Measurements from ENCODE around the gene EYS. TPM values are rescaled to one million over a fixed set of nuclear protein-coding genes. Genes with fewer than 3 reads are reported as not detected.

Gene EYS
- total RNA-seq, 1 donor from 2014 or later, result not detected

- H3K4me3 ChIP-seq (ENCODE audit: low read depth, low read length), result no peak overlapping the region
- TF ChIP-seq CTCF (IDR thresholded peaks at IDR 0.05; ENCODE audit: insufficient read depth, low read length, poor library complexity, severe bottlenecking), result no peak
- H3K27me3 ChIP-seq (ENCODE audit: control insufficient read depth, insufficient read depth, low read length), result no peaks in the 10 kb centered on the region
- no peaks in the 10 kb centered on the region for H3K36me3 ChIP-seq (ENCODE audit: control insufficient read depth, insufficient read depth, low read length)
- DNase-seq (ENCODE audit: low read depth), result no peak
Measured at GRCh38 chr6:64988148-64988547, 718.9 kb downstream of the EYS start.

DNA sequence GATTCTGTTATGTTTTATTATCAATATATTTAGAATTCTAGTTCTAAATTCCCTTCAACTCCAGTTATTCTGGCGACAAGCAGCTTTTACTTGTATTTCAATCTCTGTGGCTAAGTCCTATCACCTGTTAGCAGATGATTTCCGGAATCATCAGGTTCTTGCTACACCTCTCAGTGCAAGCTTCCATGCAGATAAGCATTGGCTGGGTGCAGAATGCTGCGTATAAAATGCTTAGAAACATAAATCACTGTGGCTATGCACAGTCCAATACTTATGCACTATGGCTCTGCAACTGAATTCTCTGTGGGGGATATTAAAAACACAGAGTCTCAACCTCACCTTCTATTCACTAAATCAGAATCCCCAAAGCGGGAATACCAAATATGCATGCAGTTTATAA lies 720.0 kb downstream of the EYS start:
- no peaks in the 10 kb centered on the region for H3K36me3 ChIP-seq (ENCODE audit: control insufficient read depth, insufficient read depth, low read length)
- no peak for TF ChIP-seq CTCF (IDR thresholded peaks at IDR 0.05; ENCODE audit: insufficient read depth, low read length, poor library complexity, severe bottlenecking)
- H3K27me3 ChIP-seq (ENCODE audit: control insufficient read depth, insufficient read depth, low read length), result no peaks in the 10 kb centered on the region
- no peak for DNase-seq (ENCODE audit: low read depth)
- H3K4me3 ChIP-seq (ENCODE audit: low read depth, low read length), result no peak overlapping the region

- no peaks in the 10 kb centered on the region for H3K36me3 ChIP-seq (ENCODE audit: control insufficient read depth, insufficient read depth, low read length)
- H3K4me3 ChIP-seq (ENCODE audit: low read depth, low read length), result no peak overlapping the region
- no peak for DNase-seq (ENCODE audit: low read depth)
- TF ChIP-seq CTCF (IDR thresholded peaks at IDR 0.05; ENCODE audit: insufficient read depth, low read length, poor library complexity, severe bottlenecking), result no peak
- H3K27me3 ChIP-seq (ENCODE audit: control insufficient read depth, insufficient read depth, low read length), result no peaks in the 10 kb centered on the region
Measured at GRCh38 chr6:64985726-64986125, 721.3 kb downstream of the EYS start.

GRCh38 chr6:64984948-64985347 lies 722.1 kb downstream of the EYS start:
- Histone ChIP-seq H3K4me3 (ENCODE audit: low read depth, low read length) (no peak overlapping the region), H3K27me3 (ENCODE audit: control insufficient read depth, insufficient read depth, low read length) (no peaks in the 10 kb centered on the region), H3K36me3 (ENCODE audit: control insufficient read depth, insufficient read depth, low read length) (no peaks in the 10 kb centered on the region)
- no peak for DNase-seq (ENCODE audit: low read depth)
- no peak for TF ChIP-seq CTCF (IDR thresholded peaks at IDR 0.05; ENCODE audit: insufficient read depth, low read length, poor library complexity, severe bottlenecking)

DNA sequence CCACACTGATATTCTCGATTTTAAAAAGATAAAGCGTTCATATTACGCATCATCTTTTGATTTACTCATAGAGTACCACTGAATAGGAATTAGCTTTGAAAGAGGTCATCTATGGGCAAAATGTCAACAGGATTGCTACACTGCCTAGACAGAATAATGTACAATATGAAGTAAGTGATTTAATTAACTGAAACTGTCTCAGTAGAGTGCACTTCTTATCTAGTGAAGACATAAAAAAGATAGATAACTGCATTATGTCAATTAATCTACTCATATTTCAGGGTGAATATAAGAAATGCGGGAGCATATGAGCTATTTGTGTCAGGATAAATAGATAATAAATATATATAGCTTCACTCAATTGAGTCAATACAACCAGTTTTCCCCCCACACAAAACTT lies 723.9 kb downstream of the EYS start:
- no peak for DNase-seq (ENCODE audit: low read depth)

More for the DNA sequence above, 723.9 kb downstream of the EYS start:
- H3K27me3 ChIP-seq (ENCODE audit: control insufficient read depth, insufficient read depth, low read length), result no peaks in the 10 kb centered on the region
- no peaks in the 10 kb centered on the region for H3K36me3 ChIP-seq (ENCODE audit: control insufficient read depth, insufficient read depth, low read length)
- H3K4me3 ChIP-seq (ENCODE audit: low read depth, low read length), result no peak overlapping the region
- TF ChIP-seq CTCF (IDR thresholded peaks at IDR 0.05; ENCODE audit: insufficient read depth, low read length, poor library complexity, severe bottlenecking), result no peak

All from kidney epithelial cell (primary cell).